H54 (cell line): Measurements from ENCODE around the gene TNFAIP2.

Experiments
- DNase-seq: peaks from one replicate; pipeline ENCODE4 v3.0.0; 2011; ENCODE audit warnings: low spot score, mixed read lengths; ENCODE audit not compliant: insufficient read length
- FAIRE-seq: peaks from 3 replicates; lab custom pipeline; 2011; peaks lifted over from hg19 to GRCh38; lab: Jason Lieb, UNC
- POLR2A ChIP-seq: IDR thresholded peaks from 2 replicates; pipeline ENCODE4 v1.6.1; 2011; ENCODE audit warnings: low read depth, mild to moderate bottlenecking, low read length

TNFAIP2 gene, protein sequence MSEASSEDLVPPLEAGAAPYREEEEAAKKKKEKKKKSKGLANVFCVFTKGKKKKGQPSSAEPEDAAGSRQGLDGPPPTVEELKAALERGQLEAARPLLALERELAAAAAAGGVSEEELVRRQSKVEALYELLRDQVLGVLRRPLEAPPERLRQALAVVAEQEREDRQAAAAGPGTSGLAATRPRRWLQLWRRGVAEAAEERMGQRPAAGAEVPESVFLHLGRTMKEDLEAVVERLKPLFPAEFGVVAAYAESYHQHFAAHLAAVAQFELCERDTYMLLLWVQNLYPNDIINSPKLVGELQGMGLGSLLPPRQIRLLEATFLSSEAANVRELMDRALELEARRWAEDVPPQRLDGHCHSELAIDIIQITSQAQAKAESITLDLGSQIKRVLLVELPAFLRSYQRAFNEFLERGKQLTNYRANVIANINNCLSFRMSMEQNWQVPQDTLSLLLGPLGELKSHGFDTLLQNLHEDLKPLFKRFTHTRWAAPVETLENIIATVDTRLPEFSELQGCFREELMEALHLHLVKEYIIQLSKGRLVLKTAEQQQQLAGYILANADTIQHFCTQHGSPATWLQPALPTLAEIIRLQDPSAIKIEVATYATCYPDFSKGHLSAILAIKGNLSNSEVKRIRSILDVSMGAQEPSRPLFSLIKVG

DNA sequence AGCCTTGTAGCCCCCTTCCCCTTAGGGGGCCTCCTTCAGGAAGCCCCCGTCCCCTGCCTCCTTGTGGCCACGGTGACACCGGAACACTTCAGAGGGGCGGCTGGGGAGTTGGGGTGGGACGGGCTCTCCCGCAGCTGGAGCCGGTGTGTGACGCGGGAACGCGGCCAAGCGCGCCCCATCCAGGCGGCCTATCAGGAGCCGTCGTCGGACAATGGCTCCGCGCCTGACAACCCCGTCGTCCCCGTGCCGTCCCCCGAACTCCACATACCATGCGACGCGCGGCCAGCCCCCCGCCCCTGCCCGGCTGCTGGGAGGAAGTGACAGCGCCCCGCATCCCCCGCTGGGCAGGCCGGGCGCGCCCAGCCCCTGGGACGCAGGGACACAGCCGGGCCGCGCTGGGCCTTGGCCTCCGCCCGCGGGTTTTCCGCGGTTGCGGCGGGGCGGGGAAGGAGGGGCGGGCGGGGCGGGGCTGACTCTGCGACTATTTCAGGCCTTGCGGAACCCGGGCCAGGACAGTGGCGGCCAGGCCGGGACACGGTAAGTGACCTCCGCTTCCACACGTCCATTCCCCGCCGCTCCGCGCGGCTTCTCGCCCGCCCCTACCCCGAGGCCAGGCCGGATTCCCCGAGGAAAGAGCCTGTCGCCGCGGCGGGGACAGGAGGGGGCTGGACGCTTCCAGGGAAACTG is at the start of gene TNFAIP2:
Gene TNFAIP2, plus strand, starts transcription at position 515 of the 687 bp plus-strand sequence. CDS start 2,997 bp downstream, outside the sequence.
- peak; percentile 94 for TF ChIP-seq POLR2A
- FAIRE-seq (no peak), DNase-seq (no peak)

DNA sequence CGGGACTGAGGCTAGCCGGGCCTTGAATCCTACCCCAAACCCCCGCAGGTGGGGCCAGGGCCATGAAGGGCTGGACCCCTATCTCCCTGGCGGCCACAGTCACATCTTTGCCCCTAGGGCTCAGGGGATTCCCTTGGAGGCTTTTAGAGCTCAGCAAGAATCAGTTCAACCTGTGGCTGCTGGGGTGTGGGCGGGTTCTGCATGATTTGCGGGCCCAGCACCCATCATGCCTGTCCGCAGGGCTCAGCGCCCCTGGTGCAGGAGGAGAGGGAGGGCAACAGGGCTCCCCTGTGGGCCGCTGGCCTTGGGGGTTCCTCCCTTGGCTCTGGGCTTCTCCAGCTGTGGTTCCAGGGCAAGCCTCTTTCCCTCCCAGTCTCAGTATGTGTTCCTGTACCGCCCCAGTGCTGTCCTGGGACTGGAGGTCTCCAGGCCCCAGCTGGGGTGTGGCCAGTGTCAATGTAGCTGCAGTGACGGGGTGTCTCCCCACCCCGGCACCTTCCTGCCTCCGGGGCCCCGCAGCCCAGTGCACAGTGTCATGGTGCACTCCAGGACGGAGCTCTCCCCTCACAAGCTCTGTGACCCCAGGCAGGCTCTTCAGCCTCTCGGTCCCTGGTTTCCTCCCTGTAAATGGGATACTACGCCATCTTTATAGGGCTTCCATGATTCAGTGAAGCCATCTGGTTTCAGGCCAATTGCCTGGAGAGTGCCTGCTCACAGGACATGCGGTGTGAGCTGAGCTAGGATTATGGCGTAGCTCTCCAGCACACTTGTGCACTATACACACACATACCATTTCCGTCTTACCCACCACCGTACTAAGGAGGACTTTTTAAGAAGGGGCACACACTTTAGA is 49.2 kb upstream of the TNFAIP2 start:
- no peak for TF ChIP-seq POLR2A
- FAIRE-seq (no peak), DNase-seq (no peak)

DNA sequence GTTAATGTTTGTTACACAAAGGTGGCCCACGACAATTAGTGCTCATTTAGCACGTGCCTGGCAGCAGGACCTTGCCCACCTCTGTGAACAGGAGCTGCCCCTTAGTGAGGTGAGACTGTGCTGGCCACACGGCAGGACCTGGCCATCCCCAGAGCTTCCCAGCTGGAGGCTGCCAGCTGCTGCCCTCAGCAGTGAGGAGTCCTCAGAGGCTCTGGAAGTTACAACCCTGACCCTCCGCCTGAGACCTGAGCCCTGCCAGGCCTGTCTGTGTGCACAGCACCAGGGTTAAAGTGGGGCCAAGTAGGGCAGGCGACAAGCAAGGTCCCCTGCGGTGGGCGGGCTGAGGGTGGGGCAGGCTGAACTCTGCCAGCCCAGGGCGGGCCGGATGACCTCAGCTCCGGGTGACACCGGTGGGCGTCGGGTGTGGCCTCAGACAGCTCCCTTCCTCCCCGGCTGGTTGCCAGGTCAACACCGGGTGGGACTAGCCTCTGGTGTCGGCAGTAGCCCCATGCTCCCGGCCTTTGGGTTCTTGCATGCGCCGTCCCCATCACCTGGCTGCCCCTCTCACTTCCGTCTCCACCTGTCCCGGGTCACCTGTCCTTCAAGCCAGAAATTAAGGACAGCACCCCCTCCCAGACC is 48.4 kb upstream of the TNFAIP2 start:
- DNase-seq (no peak), FAIRE-seq (no peak)
- TF ChIP-seq POLR2A: no peak

DNA sequence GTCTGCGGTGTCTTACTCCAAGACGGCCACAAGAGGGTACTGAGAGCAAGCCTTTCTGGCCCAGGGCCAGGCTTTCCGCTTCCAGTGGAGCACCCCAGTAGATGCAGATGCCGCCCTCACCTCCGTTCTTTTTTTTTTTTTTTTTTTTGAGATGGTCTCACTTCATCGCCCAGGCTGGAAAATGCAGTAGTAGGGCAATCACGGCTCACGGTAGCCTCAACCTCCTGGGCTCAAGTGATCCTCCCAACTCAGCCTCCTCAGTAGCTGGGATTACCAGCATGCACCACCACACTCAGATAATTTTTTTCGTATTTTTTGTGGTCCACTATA is 44.9 kb upstream of the TNFAIP2 start:
- DNase-seq (peak; percentile 89), FAIRE-seq (peak; percentile 33)
- no peak for TF ChIP-seq POLR2A

DNA sequence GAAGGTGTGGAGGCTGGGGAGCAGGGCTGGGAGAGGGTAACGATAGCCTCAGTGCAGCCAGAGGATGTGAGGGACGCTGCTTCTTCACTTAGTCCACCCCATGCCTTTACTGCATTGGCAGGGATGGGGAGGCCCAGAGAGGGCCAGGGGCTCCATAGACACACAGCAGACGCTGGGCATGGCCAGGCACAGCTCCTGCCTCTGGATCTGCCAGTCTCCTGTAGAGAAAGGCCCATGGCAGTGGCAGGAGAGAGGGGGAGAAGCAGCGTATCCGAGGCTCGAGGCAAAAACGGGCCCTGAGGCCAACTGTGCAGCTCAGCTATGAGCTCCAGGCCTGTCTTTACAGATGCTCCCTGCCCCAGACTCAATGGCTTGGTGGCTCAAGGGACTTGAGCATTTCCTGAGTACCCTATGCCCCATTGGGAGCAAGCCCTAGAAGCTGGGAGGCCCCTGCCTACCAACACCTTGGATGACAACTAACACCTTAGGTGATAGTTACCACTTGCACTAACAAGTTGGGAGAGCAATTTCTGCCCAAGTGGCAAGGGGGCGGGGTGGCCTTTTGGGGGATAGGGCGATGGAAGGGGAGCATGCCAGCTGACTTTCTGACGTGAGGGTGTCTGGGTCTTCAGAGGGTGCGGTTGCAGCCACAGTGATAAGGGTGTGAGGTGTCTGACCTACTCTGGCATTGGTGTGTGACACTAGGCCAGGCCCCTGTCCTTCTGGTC is 44.2 kb upstream of the TNFAIP2 start:
- no peak for DNase-seq

DNA sequence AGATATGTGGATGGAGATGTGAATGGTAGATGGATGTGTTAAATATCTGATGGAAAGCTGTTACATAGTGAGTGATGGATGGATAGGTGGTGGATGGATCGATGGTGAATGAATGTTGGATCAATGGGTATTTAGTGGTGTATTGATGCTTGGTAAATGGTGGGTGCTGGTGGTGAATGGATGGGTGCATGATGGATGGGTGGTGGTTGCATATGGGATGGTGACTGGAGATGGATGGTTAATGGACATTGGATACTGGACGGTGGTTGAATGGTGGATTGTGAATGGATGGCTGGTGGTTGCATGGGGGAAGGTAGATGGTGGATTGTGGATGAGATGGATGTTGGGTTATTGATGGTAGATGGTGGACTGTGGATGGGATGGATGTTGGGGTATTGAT is 41.3 kb upstream of the TNFAIP2 start:
- DNase-seq: no peak
- no peak for TF ChIP-seq POLR2A
- no peak for FAIRE-seq

More for the DNA sequence above, 44.2 kb upstream of the TNFAIP2 start:
- FAIRE-seq: no peak
- TF ChIP-seq POLR2A: no peak

DNA sequence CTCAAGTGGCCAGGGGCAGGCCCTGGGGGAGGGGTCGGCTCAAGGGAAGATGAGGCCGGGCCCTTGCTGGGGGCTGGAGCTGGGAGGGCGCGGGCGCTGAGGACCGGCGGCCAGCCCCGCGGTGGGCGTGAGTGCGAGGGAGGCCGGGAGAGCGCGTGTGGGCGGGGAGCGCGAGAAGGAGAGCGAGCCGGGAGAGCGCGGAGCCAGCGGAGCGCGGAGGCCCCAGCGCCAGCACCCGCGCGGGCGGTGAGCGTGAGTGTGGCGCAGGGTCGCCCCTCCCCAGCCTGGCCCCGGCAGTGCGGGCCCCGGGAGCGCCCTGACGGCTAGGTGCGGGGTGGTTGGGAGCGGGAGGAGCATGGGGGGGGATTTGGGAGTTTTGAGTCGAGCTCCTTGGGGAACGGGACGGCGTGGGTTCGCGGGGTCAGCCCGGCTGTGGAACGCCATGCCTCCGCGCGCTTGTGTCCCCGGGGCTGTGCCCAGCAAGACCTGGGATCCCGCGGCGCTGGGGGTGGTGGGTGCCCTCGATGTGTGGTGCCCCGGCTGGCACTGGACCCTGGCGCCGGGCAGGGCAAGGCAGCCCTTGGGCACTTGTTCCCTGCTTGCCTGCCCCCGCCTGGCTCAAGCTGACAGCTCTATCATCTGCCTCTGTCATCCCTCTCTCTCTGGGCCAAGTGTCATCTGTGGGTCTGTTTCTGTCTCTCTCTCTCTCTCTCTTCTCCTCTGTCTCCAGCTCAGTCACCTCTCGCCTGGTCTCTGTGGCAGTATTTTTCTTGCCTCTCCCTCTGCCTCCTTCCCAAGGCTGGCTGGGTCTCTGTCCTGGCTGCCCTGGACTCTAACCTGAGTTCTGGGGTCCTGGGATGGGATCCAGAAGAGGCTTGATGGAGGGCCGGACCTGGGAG is 39.0 kb upstream of the TNFAIP2 start, which contains the start of gene LBHD2:
Gene LBHD2, plus strand, starts transcription at position 190 of the 899 bp plus-strand sequence. CDS start 1,803 bp downstream, outside the sequence.
- no peak for TF ChIP-seq POLR2A
- DNase-seq: no peak
- FAIRE-seq: no peak

DNA sequence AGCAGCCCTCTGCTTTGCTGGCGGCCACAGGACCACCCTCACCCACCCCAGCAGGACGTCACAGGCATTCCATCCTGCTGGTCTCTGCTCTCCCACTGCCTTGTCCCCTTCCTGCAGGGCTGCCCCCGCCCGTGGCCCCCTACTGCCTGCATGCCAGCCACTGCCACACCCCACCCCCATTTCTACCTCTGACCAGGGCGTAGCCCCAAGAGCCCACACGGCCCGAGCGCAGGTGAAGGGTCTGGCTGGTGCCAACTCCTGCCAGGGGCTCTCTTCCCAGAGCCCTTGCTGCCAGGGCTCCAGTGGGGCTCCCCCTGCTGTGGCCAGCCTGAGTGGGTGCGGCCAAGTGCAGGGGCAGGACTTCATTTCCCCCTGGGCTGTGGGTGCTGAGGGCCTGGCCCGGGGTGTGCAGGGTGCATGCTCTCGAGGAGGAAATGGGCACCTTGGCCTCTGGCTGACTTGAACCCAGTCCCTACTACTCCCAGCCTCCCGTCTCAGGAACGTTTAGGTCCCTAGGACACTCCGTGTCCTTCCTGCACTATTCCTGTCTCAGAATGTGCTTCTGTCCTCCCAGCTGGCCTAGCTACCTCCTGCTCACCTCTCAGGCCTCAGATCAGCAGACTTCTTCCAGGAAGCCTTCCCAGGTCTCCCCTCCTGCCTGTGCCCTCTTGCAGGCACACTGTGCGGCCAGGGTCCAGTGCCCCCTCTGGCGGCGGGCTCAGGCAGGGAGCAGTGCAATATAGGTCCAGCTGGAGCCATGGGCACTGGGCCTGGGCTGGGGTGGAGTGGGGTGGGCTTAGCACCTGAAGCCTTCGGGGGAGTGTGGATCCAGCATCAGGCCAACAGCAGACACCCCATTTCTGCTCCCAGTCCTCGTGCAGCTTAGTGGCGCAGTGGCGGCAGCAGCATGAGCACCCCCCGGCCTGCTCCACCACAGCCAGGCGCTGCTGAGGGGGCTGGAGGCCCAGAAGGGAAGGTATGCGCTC is 37.9 kb upstream of the TNFAIP2 start:
- FAIRE-seq (no peak), DNase-seq (no peak)
- TF ChIP-seq POLR2A: no peak

DNA sequence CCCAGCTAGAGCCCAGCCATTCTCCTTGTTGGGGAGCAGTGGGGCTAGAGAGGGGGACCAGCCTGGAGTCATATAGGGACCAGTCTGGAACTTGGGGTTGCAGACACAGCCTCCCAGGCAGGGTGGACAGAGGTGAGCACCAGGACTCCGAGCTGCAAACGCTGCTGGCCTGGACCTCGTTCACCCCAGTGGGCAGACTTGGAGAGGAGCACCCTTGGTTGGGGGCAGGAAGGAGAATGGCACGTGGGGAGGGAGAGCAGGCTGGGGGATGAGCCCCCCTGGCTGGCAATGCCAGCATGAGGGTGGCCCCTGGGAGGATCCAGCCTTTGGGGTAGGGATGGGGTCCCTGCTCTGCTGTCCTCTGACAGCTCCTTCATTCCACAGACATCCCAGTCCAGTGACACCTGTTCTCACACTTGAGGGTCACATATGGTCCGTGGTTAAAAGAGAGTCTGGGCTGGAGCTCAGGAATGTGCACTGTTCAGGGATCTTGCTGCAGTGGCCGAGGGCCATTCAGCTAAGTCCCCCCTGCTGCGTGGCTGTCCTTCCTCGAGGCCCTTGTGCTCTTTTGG is 36.4 kb upstream of the TNFAIP2 start:
- FAIRE-seq: no peak
- no peak for DNase-seq
- no peak for TF ChIP-seq POLR2A

DNA sequence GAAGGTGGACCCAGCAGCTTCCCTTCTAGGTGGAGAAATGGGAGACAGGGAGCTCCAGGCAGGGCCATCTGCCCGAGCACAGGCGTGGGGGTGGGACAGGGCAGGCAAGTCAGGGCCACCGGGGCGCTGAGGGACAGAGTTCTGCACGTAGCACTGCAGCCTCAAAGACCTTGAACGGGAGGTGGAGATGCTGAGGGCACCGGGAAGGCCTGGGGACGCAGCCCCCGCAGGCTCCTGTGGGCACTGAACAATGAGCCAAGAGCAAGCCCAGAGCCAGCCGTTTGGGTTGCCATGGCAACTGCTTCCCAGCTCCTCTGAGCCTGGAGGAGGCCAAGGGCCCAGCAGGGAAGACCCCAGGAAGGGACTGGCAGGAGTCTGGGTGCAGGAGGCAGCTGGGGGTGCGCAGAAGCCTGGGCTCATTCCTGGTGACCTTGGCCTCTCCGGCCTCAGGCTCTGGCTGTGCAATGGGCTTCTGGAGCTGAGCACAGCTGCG is 35.9 kb upstream of the TNFAIP2 start:
- FAIRE-seq: no peak

More for the DNA sequence above, 35.9 kb upstream of the TNFAIP2 start:
- TF ChIP-seq POLR2A: no peak
- DNase-seq: no peak
